HEK293T (cell line): Measurements from ENCODE around the gene CUX1.

Experiments
- CTCF ChIA-PET: fragments of 350-600 bp; formaldehyde crosslinking; extraction: SDS; loops from one replicate; lab custom pipeline; 2021; ENCODE audit warnings: antibody characterized with exemption, inconsistent platforms; lab: Yijun Ruan, JAX
- POLR2A ChIA-PET: fragments of 350-600 bp; formaldehyde crosslinking; extraction: SDS; loops from one replicate; lab custom pipeline; 2020; ENCODE audit warnings: antibody characterized with exemption, inconsistent platforms; lab: Yijun Ruan, JAX
- DNase-seq: peaks from one replicate; pipeline ENCODE4 v3.0.0; 2012; ENCODE audit warnings: mixed read lengths; ENCODE audit errors: extremely low spot score
- ARNT ChIP-seq: fragments of 450-650 bp; IDR thresholded peaks from 2 replicates; pipeline ENCODE4 v1.6.1; 2017; ENCODE audit warnings: mild to moderate bottlenecking
- BHLHE40 ChIP-seq: fragments of 450-650 bp; IDR thresholded peaks from 2 replicates; pipeline ENCODE4 v1.6.1; 2016; ENCODE audit warnings: mild to moderate bottlenecking, moderate library complexity, borderline replicate concordance
- CTBP1 ChIP-seq: fragments of 450-650 bp; IDR thresholded peaks from 2 replicates; pipeline ENCODE4 v1.6.1; 2016; ENCODE audit warnings: borderline replicate concordance
- ELF4 ChIP-seq: fragments of 450-650 bp; IDR thresholded peaks from 2 replicates; pipeline ENCODE4 v1.6.1; 2017; ENCODE audit warnings: antibody characterized with exemption
- FOXA1 ChIP-seq: fragments of 450-650 bp; IDR thresholded peaks from 2 replicates; pipeline ENCODE4 v1.6.1; 2016; ENCODE audit warnings: mild to moderate bottlenecking
- FOXK2 ChIP-seq: fragments of 450-650 bp; IDR thresholded peaks from 2 replicates; pipeline ENCODE4 v1.6.1; 2016; ENCODE audit warnings: mild to moderate bottlenecking
- FOXM1 ChIP-seq: fragments of 450-650 bp; IDR thresholded peaks from 2 replicates; pipeline ENCODE4 v1.6.1; 2017; ENCODE audit warnings: mild to moderate bottlenecking, borderline replicate concordance
- HDGF ChIP-seq: fragments of 450-650 bp; IDR thresholded peaks from 2 replicates; pipeline ENCODE4 v1.6.1; 2017; ENCODE audit warnings: antibody characterized with exemption, borderline replicate concordance
- L3MBTL2 ChIP-seq: fragments of 450-650 bp; conservative IDR thresholded peaks from 2 replicates; pipeline ENCODE4 v1.6.1; 2016; ENCODE audit warnings: mild to moderate bottlenecking
- LEF1 ChIP-seq: fragments of 450-650 bp; IDR thresholded peaks from 2 replicates; pipeline ENCODE4 v1.6.1; 2017; ENCODE audit warnings: mild to moderate bottlenecking, borderline replicate concordance
- NFRKB ChIP-seq: fragments of 450-650 bp; IDR thresholded peaks from 2 replicates; pipeline ENCODE4 v1.6.1; 2016; ENCODE audit warnings: mild to moderate bottlenecking, moderate library complexity
- SP1 ChIP-seq: fragments of 450-650 bp; IDR thresholded peaks from 2 replicates; pipeline ENCODE4 v1.6.1; 2017
- SUZ12 ChIP-seq: fragments of 450-650 bp; IDR thresholded peaks from 2 replicates; pipeline ENCODE4 v1.6.1; 2016; ENCODE audit warnings: mild to moderate bottlenecking
- TARDBP ChIP-seq: fragments of 450-650 bp; IDR thresholded peaks from 2 replicates; pipeline ENCODE4 v1.6.1; 2016
- ZNF384 ChIP-seq: fragments of 450-650 bp; IDR thresholded peaks from 2 replicates; pipeline ENCODE4 v1.6.1; 2016
- TF ChIP-seq, protein P1 (sequence below): fragments of 450-650 bp; IDR thresholded peaks from 2 replicates; pipeline ENCODE4 v1.6.1; 2016

CUX1 gene

DNA sequence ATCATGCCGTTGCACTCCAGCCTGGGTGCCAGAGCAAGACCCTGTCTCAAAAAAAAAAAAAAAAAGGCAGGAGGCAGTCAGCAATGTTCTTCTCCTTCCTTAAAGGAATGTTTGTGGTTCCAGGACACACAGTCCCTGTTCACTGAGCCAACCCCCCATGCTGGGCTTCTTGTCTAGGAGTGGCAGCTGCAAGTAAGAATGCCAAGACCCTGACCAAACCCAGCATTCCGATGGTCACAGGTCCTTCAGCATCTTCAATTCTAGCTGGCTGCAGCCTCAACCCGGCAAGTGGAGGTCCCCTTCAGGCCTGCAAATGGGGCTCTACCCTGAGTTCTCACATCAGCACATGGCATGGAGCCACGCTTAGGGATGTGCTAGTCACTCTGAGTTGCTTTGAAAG, 38.2 kb upstream of the CUX1 start:
- no peak for DNase-seq
- no peak for TF ChIP-seq NFRKB
- TF ChIP-seq, protein P1, sequence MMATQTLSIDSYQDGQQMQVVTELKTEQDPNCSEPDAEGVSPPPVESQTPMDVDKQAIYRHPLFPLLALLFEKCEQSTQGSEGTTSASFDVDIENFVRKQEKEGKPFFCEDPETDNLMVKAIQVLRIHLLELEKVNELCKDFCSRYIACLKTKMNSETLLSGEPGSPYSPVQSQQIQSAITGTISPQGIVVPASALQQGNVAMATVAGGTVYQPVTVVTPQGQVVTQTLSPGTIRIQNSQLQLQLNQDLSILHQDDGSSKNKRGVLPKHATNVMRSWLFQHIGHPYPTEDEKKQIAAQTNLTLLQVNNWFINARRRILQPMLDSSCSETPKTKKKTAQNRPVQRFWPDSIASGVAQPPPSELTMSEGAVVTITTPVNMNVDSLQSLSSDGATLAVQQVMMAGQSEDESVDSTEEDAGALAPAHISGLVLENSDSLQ: no peak
- no peak for TF ChIP-seq BHLHE40
- TF ChIP-seq FOXA1: no peak
- no peak for TF ChIP-seq SUZ12
- TF ChIP-seq ELF4: no peak
- TF ChIP-seq FOXK2: no peak
- TF ChIP-seq HDGF: no peak
- TF ChIP-seq LEF1: no peak
- no peak for TF ChIP-seq FOXM1
- no peak for TF ChIP-seq ZNF384
- ChIA-PET CTCF (no interaction called here), POLR2A (no interaction called here)

DNA sequence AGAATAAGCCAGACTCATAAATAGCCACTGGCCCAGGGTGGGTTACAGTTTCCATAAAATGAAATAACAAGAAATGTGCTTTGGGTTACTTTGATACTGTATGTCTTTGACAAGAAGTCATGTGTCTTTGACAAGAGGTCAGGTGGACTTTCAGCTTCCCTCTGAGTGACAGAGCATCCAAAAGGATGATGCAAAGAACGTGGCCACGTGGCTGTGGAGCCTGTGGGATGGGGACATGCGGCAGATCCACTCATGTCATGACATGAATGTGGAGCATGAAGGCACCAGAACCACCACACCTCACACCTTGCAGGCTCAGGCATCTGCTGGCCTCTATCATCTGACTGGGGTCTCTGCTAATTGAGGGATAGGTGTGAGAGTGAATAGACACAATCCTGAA, 37.1 kb upstream of the CUX1 start:
- POLR2A ChIA-PET: no interaction called here
- no peak for TF ChIP-seq FOXM1
- no peak for TF ChIP-seq ARNT
- TF ChIP-seq ELF4: no peak
- TF ChIP-seq, protein P1: no peak
- no peak for TF ChIP-seq TARDBP
- TF ChIP-seq NFRKB: no peak
- TF ChIP-seq CTBP1: no peak
- no peak for TF ChIP-seq SP1
- CTCF ChIA-PET: no interaction called here
- DNase-seq: no peak

DNA sequence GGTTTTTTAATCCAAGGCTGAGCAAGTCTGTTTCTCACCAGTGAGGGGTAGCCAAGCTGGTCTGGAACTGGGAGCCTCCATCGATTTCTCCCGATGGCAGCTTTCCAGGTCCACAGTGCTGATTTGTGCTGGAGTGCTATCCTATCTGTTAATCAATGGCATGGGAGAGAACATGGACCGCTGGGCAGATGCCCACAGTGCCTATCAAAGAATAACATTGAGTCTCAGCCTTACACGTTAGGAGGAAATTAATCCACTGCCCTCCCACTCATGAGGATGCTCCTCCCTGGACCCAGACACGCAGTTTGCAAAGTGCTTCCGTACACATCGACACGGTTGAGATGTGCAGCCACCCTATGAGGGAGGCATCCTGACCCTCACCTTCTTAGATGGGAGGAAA, 36.0 kb upstream of the CUX1 start:
- TF ChIP-seq, protein P1: no peak
- TF ChIP-seq TARDBP (no peak), FOXA1 (no peak), ELF4 (no peak), BHLHE40 (no peak), FOXK2 (no peak), ZNF384 (no peak), LEF1 (no peak), FOXM1 (no peak), CTBP1 (no peak), ARNT (no peak)
- CTCF ChIA-PET: interaction anchor here (0.8 kb wide), 1 partner anchor 14 kb away, joined by 3 read pairs; no protein-coding TSS in a partner anchor
- POLR2A ChIA-PET: no interaction called here
- DNase-seq: no peak

DNA sequence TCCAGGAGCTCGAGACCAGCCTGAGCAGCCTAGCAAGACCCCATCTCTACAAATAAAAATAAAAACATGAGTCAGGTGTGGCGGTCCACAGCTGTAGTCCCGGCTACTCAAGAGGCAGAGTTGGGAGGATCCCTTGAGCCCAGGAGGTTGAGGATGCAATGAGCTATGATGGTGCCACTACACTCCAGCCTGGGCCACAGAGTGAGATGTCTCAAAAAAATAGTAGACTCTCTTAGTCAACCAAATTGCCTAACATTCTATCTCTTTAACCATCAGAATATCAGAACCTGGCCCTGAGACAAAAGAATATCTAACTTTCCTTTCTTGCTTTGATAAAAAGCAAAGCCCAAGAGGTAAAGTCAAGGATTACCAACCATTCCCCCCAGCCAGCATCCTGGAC, 35.0 kb upstream of the CUX1 start:
- TF ChIP-seq TARDBP: no peak
- no peak for TF ChIP-seq ZNF384
- no peak for TF ChIP-seq BHLHE40
- TF ChIP-seq FOXK2: no peak
- TF ChIP-seq FOXM1: no peak
- TF ChIP-seq HDGF: no peak
- TF ChIP-seq SP1: no peak
- no peak for TF ChIP-seq LEF1
- TF ChIP-seq ELF4: no peak
- TF ChIP-seq, protein P1: no peak
- no peak for TF ChIP-seq CTBP1
- TF ChIP-seq NFRKB: no peak
- TF ChIP-seq L3MBTL2: no peak
- DNase-seq: no peak
- ChIA-PET POLR2A (no interaction called here), CTCF (no interaction called here)

DNA sequence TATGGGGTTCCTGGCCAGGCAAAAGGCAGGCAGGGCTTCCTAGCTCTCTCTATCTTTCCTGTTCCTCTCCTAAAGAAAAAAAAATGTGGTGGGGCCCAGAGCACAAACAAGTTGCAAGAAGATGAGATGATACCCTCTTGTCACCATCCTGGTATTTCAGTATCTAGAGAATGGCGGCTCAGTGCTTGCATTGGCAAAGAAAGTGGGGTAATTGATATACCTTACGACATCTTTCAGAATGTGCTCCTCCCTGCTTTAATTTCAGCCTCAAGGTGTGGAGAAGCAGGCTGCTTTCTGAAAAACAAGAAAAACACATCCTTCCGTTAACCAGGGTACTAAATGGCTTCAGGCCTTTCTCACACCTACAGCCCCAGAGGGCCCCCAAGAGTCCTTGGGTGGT, 34.5 kb upstream of the CUX1 start:
- DNase-seq: no peak
- ChIA-PET CTCF (no interaction called here), POLR2A (no interaction called here)
- TF ChIP-seq HDGF (no peak), FOXA1 (no peak), LEF1 (no peak), BHLHE40 (no peak), ZNF384 (no peak), CTBP1 (no peak), FOXM1 (no peak), SUZ12 (no peak), ARNT (no peak), NFRKB (no peak), SP1 (no peak)
- TF ChIP-seq, protein P1: no peak
